ENCODE measurements around the gene CDC42BPA. TPM values are rescaled to one million over a fixed set of nuclear protein-coding genes. Genes with fewer than 3 reads are reported as not detected.

Gene CDC42BPA
- polyA plus RNA-seq, 1 donor from 2014 or later, result 22.9 TPM

- H3K9ac ChIP-seq (ENCODE audit: low read length), result no peak overlapping the region
- no peak overlapping the region for H3K27ac ChIP-seq (ENCODE audit: low read length)
- H3K27me3 ChIP-seq (ENCODE audit: insufficient read depth, low read depth, low read length), result no peaks in the 10 kb centered on the region
- no peak for TF ChIP-seq TAF1 (IDR thresholded peaks at IDR 0.05; ENCODE audit: low read depth)
- TF ChIP-seq RAD21 (conservative IDR thresholded peaks at IDR 0.05), result no peak
- H3K4me3 ChIP-seq (ENCODE audit: low read length), result no peak overlapping the region
- no peaks in the 10 kb centered on the region for H3F3A ChIP-seq (ENCODE audit: insufficient read depth, low read length, poor library complexity, severe bottlenecking)
- H3K79me2 ChIP-seq (replicated peaks; ENCODE audit: insufficient read depth, low read length), result no peaks in the 10 kb centered on the region
- no peaks in the 10 kb centered on the region for H4K20me1 ChIP-seq (ENCODE audit: insufficient read depth)
- H3K9me2 ChIP-seq (ENCODE audit: insufficient read depth, low read length), result no peaks in the 10 kb centered on the region
- H3K36me3 ChIP-seq (ENCODE audit: insufficient read depth, low read length), result no peaks in the 10 kb centered on the region
- H3K4me2 ChIP-seq (ENCODE audit: low read length), result no peak overlapping the region
- H2AFZ ChIP-seq (ENCODE audit: low read depth, low read length), result no peak overlapping the region
- H3K9me3 ChIP-seq (ENCODE audit: low read length), result no peaks in the 10 kb centered on the region
These were observed 10.2 kb upstream of the CDC42BPA start for GRCh38 chr1:227328405-227329019.

DNA sequence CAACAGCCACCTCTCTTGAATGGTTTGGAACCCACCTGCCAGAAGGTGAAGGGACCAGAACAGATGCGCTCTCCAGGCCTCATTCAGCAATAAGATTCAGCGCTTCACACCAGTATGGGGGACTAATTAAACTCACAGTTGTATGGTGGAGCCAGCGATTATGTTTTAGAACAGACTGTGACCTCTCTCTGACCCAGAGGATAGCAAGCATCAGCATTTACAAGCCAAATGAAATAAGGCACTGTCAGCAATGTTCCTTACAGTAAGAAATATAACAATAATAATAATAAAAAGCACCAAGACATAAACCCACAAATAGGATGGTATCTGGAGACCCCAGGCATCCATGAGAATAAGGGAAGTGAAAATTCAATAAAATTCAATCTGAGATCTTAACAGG, 6.9 kb upstream of the CDC42BPA start:
- Histone ChIP-seq H2AFZ (ENCODE audit: low read depth, low read length) (no peak overlapping the region), H3K79me2 (replicated peaks; ENCODE audit: insufficient read depth, low read length) (no peaks in the 10 kb centered on the region), H3K9ac (ENCODE audit: low read length) (no peak overlapping the region), H4K20me1 (ENCODE audit: insufficient read depth) (no peaks in the 10 kb centered on the region), H3K4me2 (ENCODE audit: low read length) (no peak overlapping the region), H3K4me3 (ENCODE audit: low read length) (no peak overlapping the region), H3K27ac (ENCODE audit: low read length) (no peak overlapping the region), H3K36me3 (ENCODE audit: insufficient read depth, low read length) (no peaks in the 10 kb centered on the region), H3K9me3 (ENCODE audit: low read length) (no peaks in the 10 kb centered on the region), H3K27me3 (ENCODE audit: insufficient read depth, low read depth, low read length) (no peaks in the 10 kb centered on the region), H3F3A (ENCODE audit: insufficient read depth, low read length, poor library complexity, severe bottlenecking) (no peaks in the 10 kb centered on the region), H3K9me2 (ENCODE audit: insufficient read depth, low read length) (no peaks in the 10 kb centered on the region)
- no peak for TF ChIP-seq MXI1 (conservative IDR thresholded peaks at IDR 0.05; ENCODE audit: poor library complexity, severe bottlenecking)
- TF ChIP-seq, protein P1, sequence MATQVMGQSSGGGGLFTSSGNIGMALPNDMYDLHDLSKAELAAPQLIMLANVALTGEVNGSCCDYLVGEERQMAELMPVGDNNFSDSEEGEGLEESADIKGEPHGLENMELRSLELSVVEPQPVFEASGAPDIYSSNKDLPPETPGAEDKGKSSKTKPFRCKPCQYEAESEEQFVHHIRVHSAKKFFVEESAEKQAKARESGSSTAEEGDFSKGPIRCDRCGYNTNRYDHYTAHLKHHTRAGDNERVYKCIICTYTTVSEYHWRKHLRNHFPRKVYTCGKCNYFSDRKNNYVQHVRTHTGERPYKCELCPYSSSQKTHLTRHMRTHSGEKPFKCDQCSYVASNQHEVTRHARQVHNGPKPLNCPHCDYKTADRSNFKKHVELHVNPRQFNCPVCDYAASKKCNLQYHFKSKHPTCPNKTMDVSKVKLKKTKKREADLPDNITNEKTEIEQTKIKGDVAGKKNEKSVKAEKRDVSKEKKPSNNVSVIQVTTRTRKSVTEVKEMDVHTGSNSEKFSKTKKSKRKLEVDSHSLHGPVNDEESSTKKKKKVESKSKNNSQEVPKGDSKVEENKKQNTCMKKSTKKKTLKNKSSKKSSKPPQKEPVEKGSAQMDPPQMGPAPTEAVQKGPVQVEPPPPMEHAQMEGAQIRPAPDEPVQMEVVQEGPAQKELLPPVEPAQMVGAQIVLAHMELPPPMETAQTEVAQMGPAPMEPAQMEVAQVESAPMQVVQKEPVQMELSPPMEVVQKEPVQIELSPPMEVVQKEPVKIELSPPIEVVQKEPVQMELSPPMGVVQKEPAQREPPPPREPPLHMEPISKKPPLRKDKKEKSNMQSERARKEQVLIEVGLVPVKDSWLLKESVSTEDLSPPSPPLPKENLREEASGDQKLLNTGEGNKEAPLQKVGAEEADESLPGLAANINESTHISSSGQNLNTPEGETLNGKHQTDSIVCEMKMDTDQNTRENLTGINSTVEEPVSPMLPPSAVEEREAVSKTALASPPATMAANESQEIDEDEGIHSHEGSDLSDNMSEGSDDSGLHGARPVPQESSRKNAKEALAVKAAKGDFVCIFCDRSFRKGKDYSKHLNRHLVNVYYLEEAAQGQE (IDR thresholded peaks at IDR 0.05; ENCODE audit: borderline replicate concordance), result no peak
- no peak for TF ChIP-seq EP300 (conservative IDR thresholded peaks at IDR 0.05; ENCODE audit: poor library complexity, severe bottlenecking)
- TF ChIP-seq EZH2 (IDR thresholded peaks at IDR 0.05; ENCODE audit: borderline replicate concordance, insufficient read depth, low read length, poor library complexity, severe bottlenecking), result no peak
- no peak for TF ChIP-seq SMC3 (conservative IDR thresholded peaks at IDR 0.05; ENCODE audit: poor library complexity)
- TF ChIP-seq, protein P2, sequence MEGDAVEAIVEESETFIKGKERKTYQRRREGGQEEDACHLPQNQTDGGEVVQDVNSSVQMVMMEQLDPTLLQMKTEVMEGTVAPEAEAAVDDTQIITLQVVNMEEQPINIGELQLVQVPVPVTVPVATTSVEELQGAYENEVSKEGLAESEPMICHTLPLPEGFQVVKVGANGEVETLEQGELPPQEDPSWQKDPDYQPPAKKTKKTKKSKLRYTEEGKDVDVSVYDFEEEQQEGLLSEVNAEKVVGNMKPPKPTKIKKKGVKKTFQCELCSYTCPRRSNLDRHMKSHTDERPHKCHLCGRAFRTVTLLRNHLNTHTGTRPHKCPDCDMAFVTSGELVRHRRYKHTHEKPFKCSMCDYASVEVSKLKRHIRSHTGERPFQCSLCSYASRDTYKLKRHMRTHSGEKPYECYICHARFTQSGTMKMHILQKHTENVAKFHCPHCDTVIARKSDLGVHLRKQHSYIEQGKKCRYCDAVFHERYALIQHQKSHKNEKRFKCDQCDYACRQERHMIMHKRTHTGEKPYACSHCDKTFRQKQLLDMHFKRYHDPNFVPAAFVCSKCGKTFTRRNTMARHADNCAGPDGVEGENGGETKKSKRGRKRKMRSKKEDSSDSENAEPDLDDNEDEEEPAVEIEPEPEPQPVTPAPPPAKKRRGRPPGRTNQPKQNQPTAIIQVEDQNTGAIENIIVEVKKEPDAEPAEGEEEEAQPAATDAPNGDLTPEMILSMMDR (IDR thresholded peaks at IDR 0.05; ENCODE audit: poor library complexity, severe bottlenecking), result no peak
- TF ChIP-seq RAD21 (conservative IDR thresholded peaks at IDR 0.05), result no peak
- no peak for TF ChIP-seq TAF1 (IDR thresholded peaks at IDR 0.05; ENCODE audit: low read depth)
- no peak for TF ChIP-seq POLR2AphosphoS5 (IDR thresholded peaks at IDR 0.05)

DNA sequence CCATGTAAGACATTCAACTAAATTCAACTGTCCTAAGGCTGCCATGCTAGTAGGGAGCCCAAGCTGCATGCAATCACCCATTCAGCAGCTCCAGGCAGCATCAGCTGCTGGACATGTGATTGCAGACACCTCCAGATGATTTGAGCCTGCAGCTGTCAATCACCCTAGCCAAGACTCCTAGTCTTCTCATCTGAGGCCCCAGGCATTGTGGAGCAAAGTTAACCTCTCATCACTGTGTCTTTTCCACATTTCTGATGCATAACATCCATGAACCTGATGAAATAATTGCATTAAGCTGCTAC, 5.6 kb upstream of the CDC42BPA start:
- Histone ChIP-seq H4K20me1 (ENCODE audit: insufficient read depth) (no peaks in the 10 kb centered on the region), H3K9me3 (ENCODE audit: low read length) (no peaks in the 10 kb centered on the region), H3K9ac (ENCODE audit: low read length) (no peak overlapping the region), H3K79me2 (replicated peaks; ENCODE audit: insufficient read depth, low read length) (no peaks in the 10 kb centered on the region), H3K27me3 (ENCODE audit: insufficient read depth, low read depth, low read length) (no peaks in the 10 kb centered on the region), H3K4me3 (ENCODE audit: low read length) (no peak overlapping the region), H3K4me2 (ENCODE audit: low read length) (no peak overlapping the region), H3K9me2 (ENCODE audit: insufficient read depth, low read length) (no peaks in the 10 kb centered on the region), H3K27ac (ENCODE audit: low read length) (no peak overlapping the region), H3F3A (ENCODE audit: insufficient read depth, low read length, poor library complexity, severe bottlenecking) (peaks cover 4% of the 10 kb centered on the region), H2AFZ (ENCODE audit: low read depth, low read length) (no peak overlapping the region), H3K36me3 (ENCODE audit: insufficient read depth, low read length) (no peaks in the 10 kb centered on the region)
- no peak for TF ChIP-seq TAF1 (IDR thresholded peaks at IDR 0.05; ENCODE audit: low read depth)
- no peak for TF ChIP-seq POLR2AphosphoS5 (IDR thresholded peaks at IDR 0.05)
- TF ChIP-seq, protein P2 (IDR thresholded peaks at IDR 0.05; ENCODE audit: poor library complexity, severe bottlenecking), result no peak
- TF ChIP-seq EP300 (conservative IDR thresholded peaks at IDR 0.05; ENCODE audit: poor library complexity, severe bottlenecking), result no peak
- TF ChIP-seq EZH2 (IDR thresholded peaks at IDR 0.05; ENCODE audit: borderline replicate concordance, insufficient read depth, low read length, poor library complexity, severe bottlenecking), result no peak
- no peak for TF ChIP-seq MXI1 (conservative IDR thresholded peaks at IDR 0.05; ENCODE audit: poor library complexity, severe bottlenecking)
- TF ChIP-seq, protein P1 (IDR thresholded peaks at IDR 0.05; ENCODE audit: borderline replicate concordance), result no peak
